Measurements from ENCODE around the gene TBC1D1. TPM values are rescaled to one million over a fixed set of nuclear protein-coding genes. Genes with fewer than 3 reads are reported as not detected.

The TBC1D1 gene
- total RNA-seq, 4 donors from 2014 or later, result 15.9 to 24.0 (median 20.0) TPM

- no peak for DNase-seq (ENCODE audit: low spot score in 2 of 2)
- TF ChIP-seq POLR2A (IDR thresholded peaks at IDR 0.05), result no peak
- no peak for TF ChIP-seq CTCF (IDR thresholded peaks at IDR 0.05)
- H3K4me3 ChIP-seq (ENCODE audit: low read depth, poor library complexity, severe bottlenecking), result no peak overlapping the region
- 81 to 83% methylated on average over 10 of the region's 10 CpGs for WGBS, 2 donors
- intact Hi-C loops (cut with DNase I; ENCODE audit: low total_unique reads), result no loop called here
These were observed 55.8 kb downstream of the TBC1D1 start for GRCh38 chr4:37946503-37947179.

- WGBS, 2 donors, result 72 to 74% methylated on average over 4 of the region's 4 CpGs
- H3K4me3 ChIP-seq (ENCODE audit: low read depth, poor library complexity, severe bottlenecking), result no peak overlapping the region
- intact Hi-C loops (cut with DNase I; ENCODE audit: low total_unique reads), result no loop called here
- no peak for DNase-seq (ENCODE audit: low spot score in 2 of 2)
- no peak for TF ChIP-seq CTCF (IDR thresholded peaks at IDR 0.05)
- no peak for TF ChIP-seq POLR2A (IDR thresholded peaks at IDR 0.05)
These were observed 57.7 kb downstream of the TBC1D1 start for GRCh38 chr4:37948542-37948941.

- no peak for DNase-seq (ENCODE audit: low spot score in 2 of 2)
- TF ChIP-seq POLR2A (IDR thresholded peaks at IDR 0.05) (no peak), CTCF (IDR thresholded peaks at IDR 0.05) (no peak)
- 76 to 79% methylated on average over 9 of the region's 9 CpGs for WGBS, 2 donors
- no peak overlapping the region for H3K4me3 ChIP-seq (ENCODE audit: low read depth, poor library complexity, severe bottlenecking)
- intact Hi-C loops (cut with DNase I; ENCODE audit: low total_unique reads), result no loop called here
These were observed 58.9 kb downstream of the TBC1D1 start for GRCh38 chr4:37949636-37950426.

GRCh38 chr4:37951461-37952352 is 60.8 kb downstream of the TBC1D1 start:
- no peak for TF ChIP-seq CTCF (IDR thresholded peaks at IDR 0.05)
- no peak for TF ChIP-seq POLR2A (IDR thresholded peaks at IDR 0.05)
- H3K4me3 ChIP-seq (ENCODE audit: low read depth, poor library complexity, severe bottlenecking), result no peak overlapping the region
- intact Hi-C loops (cut with DNase I; ENCODE audit: low total_unique reads), result no loop called here
- DNase-seq (ENCODE audit: low spot score in 2 of 2), result no peak
- 86 to 90% methylated on average over 10 of the region's 10 CpGs for WGBS, 2 donors

GRCh38 chr4:37953156-37953555 is 62.3 kb downstream of the TBC1D1 start:
- 33 to 35% methylated on average over 1 of the region's 1 CpG for WGBS, 2 donors
- no peak for DNase-seq (ENCODE audit: low spot score in 2 of 2)
- intact Hi-C loops (cut with DNase I; ENCODE audit: low total_unique reads), result no loop called here
- no peak overlapping the region for H3K4me3 ChIP-seq (ENCODE audit: low read depth, poor library complexity, severe bottlenecking)
- TF ChIP-seq CTCF (IDR thresholded peaks at IDR 0.05) (no peak), POLR2A (IDR thresholded peaks at IDR 0.05) (no peak)
